GM23338 (cell line): Measurements from ENCODE around the gene EGR2. TPM values are rescaled to one million over a fixed set of nuclear protein-coding genes. Genes with fewer than 3 reads are reported as not detected.

Source experiments
- ATAC-seq: fragments of 200-7000 bp; cut with Tn5 transposase; 3 replicates; pipeline ENCODE4 v1.9.1; 2020
- DNase-seq: peaks from one replicate; pipeline ENCODE4 v3.0.0-alpha.2; 2015; ENCODE audit warnings: low spot score
- H2AFZ ChIP-seq: fragments of 200-600 bp; sonication (generic); 2 replicates; pipeline ENCODE4 v1.8.0; 2016; ENCODE audit warnings: antibody characterized with exemption, mild to moderate bottlenecking, moderate library complexity
- H3F3A ChIP-seq: fragments of 200-600 bp; sonication (generic); replicated peaks from 2 replicates; pipeline ENCODE4 v1.8.0; 2017; ENCODE audit warnings: antibody characterized with exemption, mixed run types, low read depth
- H3K27ac ChIP-seq: fragments of 200-600 bp; sonication (generic); 2 replicates; pipeline ENCODE4 v1.6.1; 2016; ENCODE audit warnings: low read depth
- H3K27me3 ChIP-seq: fragments of 200-600 bp; sonication (generic); 2 replicates; pipeline ENCODE4 v1.8.0; 2016; ENCODE audit warnings: mild to moderate bottlenecking, mixed run types, moderate library complexity; ENCODE audit not compliant: insufficient read depth
- H3K36me3 ChIP-seq: fragments of 200-600 bp; sonication (generic); 2 replicates; pipeline ENCODE4 v1.8.0; 2016; ENCODE audit warnings: mild to moderate bottlenecking; ENCODE audit not compliant: insufficient read depth
- H3K4me1 ChIP-seq: fragments of 200-600 bp; sonication (generic); 2 replicates; pipeline ENCODE4 v1.8.0; 2016; ENCODE audit warnings: mild to moderate bottlenecking, moderate library complexity; ENCODE audit not compliant: insufficient read depth
- H3K4me2 ChIP-seq: fragments of 200-600 bp; sonication (generic); 2 replicates; pipeline ENCODE4 v1.7.1; 2017; ENCODE audit warnings: mixed run types
- H3K4me3 ChIP-seq: fragments of 200-600 bp; sonication (generic); 2 replicates; pipeline ENCODE4 v1.6.1; 2016; ENCODE audit warnings: mixed run types
- H3K79me2 ChIP-seq: fragments of 200-600 bp; sonication (generic); replicated peaks from 2 replicates; pipeline ENCODE4 v1.8.0; 2017; ENCODE audit warnings: mild to moderate bottlenecking; ENCODE audit not compliant: insufficient read depth
- H3K9me2 ChIP-seq: fragments of 200-600 bp; sonication (generic); 2 replicates; pipeline ENCODE4 v1.8.0; 2017; ENCODE audit not compliant: insufficient read depth
- H4K20me1 ChIP-seq: fragments of 200-600 bp; sonication (generic); replicated peaks from 2 replicates; pipeline ENCODE4 v1.8.0; 2017; ENCODE audit warnings: mild to moderate bottlenecking; ENCODE audit not compliant: insufficient read depth
- H3K27ac Mint-ChIP-seq: 2 replicates; pipeline ENCODE4 v1.8.0; 2020; ENCODE audit warnings: inconsistent platforms, mild to moderate bottlenecking, moderate library complexity, mixed read lengths
- H3K27me3 Mint-ChIP-seq: 3 replicates; pipeline ENCODE4 v1.8.0; 2022; ENCODE audit warnings: low read depth, mild to moderate bottlenecking, moderate library complexity, mixed read lengths, inconsistent platforms; ENCODE audit not compliant: insufficient read depth, poor library complexity
- H3K36me3 Mint-ChIP-seq: 3 replicates; pipeline ENCODE4 v1.8.0; 2021; ENCODE audit warnings: low read depth, mild to moderate bottlenecking, inconsistent platforms, moderate library complexity, mixed read lengths
- H3K4me1 Mint-ChIP-seq: 3 replicates; pipeline ENCODE4 v1.8.0; 2020; ENCODE audit warnings: mild to moderate bottlenecking, inconsistent platforms, mixed read lengths
- H3K4me3 Mint-ChIP-seq: 3 replicates; pipeline ENCODE4 v1.8.0; 2021; ENCODE audit warnings: moderate library complexity, mild to moderate bottlenecking, inconsistent platforms, mixed read lengths
- H3K9me3 Mint-ChIP-seq: 3 replicates; pipeline ENCODE4 v1.8.0; 2020; ENCODE audit warnings: moderate library complexity, mild to moderate bottlenecking, inconsistent platforms, mixed read lengths
- CREB1 ChIP-seq: fragments of 250-450 bp; sonication (Bioruptor Pico); IDR thresholded peaks from 2 replicates; pipeline ENCODE4 v1.5.0; 2020; ENCODE audit warnings: low read depth, mild to moderate bottlenecking, moderate library complexity
- EZH2 ChIP-seq: fragments of 200-600 bp; sonication (generic); IDR thresholded peaks from one replicate; pipeline ENCODE4 v1.8.0; 2017; ENCODE audit warnings: antibody characterized with exemption, mild to moderate bottlenecking, low read depth; ENCODE audit not compliant: unreplicated experiment
- EZH2phosphoT487 ChIP-seq: fragments of 200-600 bp; sonication (generic); IDR thresholded peaks from one replicate; pipeline ENCODE4 v1.8.1; 2018; ENCODE audit warnings: antibody characterized with exemption; ENCODE audit not compliant: unreplicated experiment
- JUNB ChIP-seq: IDR thresholded peaks from one replicate; pipeline ENCODE4 v1.6.1; 2016; ENCODE audit warnings: antibody characterized with exemption; ENCODE audit not compliant: unreplicated experiment
- NANOG ChIP-seq: IDR thresholded peaks from 2 replicates; pipeline ENCODE4 v1.6.1; 2016; ENCODE audit warnings: antibody characterized with exemption, borderline replicate concordance
- POLR2AphosphoS5 ChIP-seq: IDR thresholded peaks from 2 replicates; pipeline ENCODE4 v1.6.1; 2016; ENCODE audit warnings: antibody characterized with exemption, low read depth
- STAT1 ChIP-seq: IDR thresholded peaks from one replicate; pipeline ENCODE4 v1.6.1; 2016; ENCODE audit warnings: antibody characterized with exemption; ENCODE audit not compliant: unreplicated experiment
- ZNF114 ChIP-seq: fragments of 250-450 bp; sonication (Bioruptor Pico); IDR thresholded peaks from 2 replicates; pipeline ENCODE4 v1.5.0; 2020; ENCODE audit warnings: mild to moderate bottlenecking, moderate library complexity
- ZNF331 ChIP-seq: fragments of 250-450 bp; sonication (Bioruptor Pico); IDR thresholded peaks from 2 replicates; pipeline ENCODE4 v1.5.0; 2020; ENCODE audit warnings: low read depth, mild to moderate bottlenecking, moderate library complexity
- polyA plus RNA-seq: library from polyadenylated mRNA; unstranded; fragments of >200 nt; fragmentation: Nextera tagmentation; extraction: Ambion mirVana; gene quantifications from 2 replicates; pipeline ENCODE4 v1.2.1, GENCODE V29; 2016
- total RNA-seq: library from RNA; depleted of rRNA; stranded (reverse); fragments of >200 nt; shearing (Covaris generic); gene quantifications from 2 replicates; pipeline ENCODE4 v1.2.3, GENCODE V29; 2014
- TF ChIP-seq, protein P1 (sequence below), 2 experiments: fragments of 200-600 bp in 1 of 2; sonication (generic) in 1 of 2; conservative IDR thresholded peaks; 2 replicates each; pipeline versions ENCODE4 v1.5.1 to v1.6.1; 2016 to 2017; ENCODE audit warnings: antibody characterized with exemption in 2 of 2, low read depth in 2 of 2, mild to moderate bottlenecking in 2 of 2, moderate library complexity in 1 of 2
- TF ChIP-seq, protein P2 (sequence below): fragments of 250-450 bp; sonication (Bioruptor Pico); IDR thresholded peaks from 2 replicates; pipeline ENCODE4 v1.5.0; 2020; ENCODE audit warnings: mild to moderate bottlenecking, moderate library complexity
- TF ChIP-seq, protein P3 (sequence below): IDR thresholded peaks from 2 replicates; pipeline ENCODE4 v1.6.1; 2016; ENCODE audit warnings: antibody characterized with exemption
- TF ChIP-seq, protein P4 (sequence below): IDR thresholded peaks from one replicate; pipeline ENCODE4 v1.6.1; 2018; ENCODE audit warnings: antibody characterized with exemption; ENCODE audit not compliant: unreplicated experiment

The EGR2 gene
- total and polyA plus RNA-seq, 2 experiments from 2014 or later = 2.3 to 3.5 TPM

DNA sequence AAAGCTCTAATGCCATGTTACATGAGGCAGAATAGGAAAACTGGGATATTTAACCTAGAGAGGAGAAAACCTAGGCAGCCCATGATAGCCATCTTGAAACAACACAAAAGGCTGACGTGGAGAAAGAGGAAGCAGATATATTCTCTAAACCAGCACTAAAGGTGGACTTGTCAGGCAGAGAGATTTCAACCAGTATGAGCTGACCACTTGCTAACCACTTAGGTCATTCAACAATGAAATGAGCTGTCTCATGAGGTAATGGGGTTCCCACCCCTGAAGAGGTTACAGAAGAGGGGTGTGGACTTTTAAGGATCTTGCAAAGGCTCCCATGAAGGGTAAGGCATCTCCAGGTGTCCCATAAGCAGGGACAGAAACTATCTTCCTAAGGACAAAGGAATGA, 26.8 kb upstream of the EGR2 start:
- no peak overlapping the region for H3K4me2 ChIP-seq
- DNase-seq = no peak

More for the DNA sequence above, 26.8 kb upstream of the EGR2 start:
- Mint-ChIP-seq H3K9me3 (no peaks in the 10 kb centered on the region; the same call in 2 of the 3 replicates), H3K36me3 (no peaks in the 10 kb centered on the region; the same call in 2 of the 3 replicates), H3K27ac (no peak overlapping the region), H3K4me1 (no peaks in the 10 kb centered on the region), H3K4me3 (no peak overlapping the region), H3K27me3 (no peaks in the 10 kb centered on the region)
- Histone ChIP-seq H3F3A (no peaks in the 10 kb centered on the region), H3K4me3 (no peak overlapping the region), H3K9me2 (0 out of 2 replicates have a peak, but pooled peaks cover 4% of the 10 kb centered on the region), H3K79me2 (no peaks in the 10 kb centered on the region), H3K27ac (no peak overlapping the region), H3K27me3 (no peaks in the 10 kb centered on the region), H3K36me3 (no peaks in the 10 kb centered on the region), H2AFZ (no peak overlapping the region), H4K20me1 (no peaks in the 10 kb centered on the region), H3K4me1 (no peaks in the 10 kb centered on the region)
- TF ChIP-seq CREB1 (CRISPR knock-in tag) = no peak
- TF ChIP-seq, protein P1, sequence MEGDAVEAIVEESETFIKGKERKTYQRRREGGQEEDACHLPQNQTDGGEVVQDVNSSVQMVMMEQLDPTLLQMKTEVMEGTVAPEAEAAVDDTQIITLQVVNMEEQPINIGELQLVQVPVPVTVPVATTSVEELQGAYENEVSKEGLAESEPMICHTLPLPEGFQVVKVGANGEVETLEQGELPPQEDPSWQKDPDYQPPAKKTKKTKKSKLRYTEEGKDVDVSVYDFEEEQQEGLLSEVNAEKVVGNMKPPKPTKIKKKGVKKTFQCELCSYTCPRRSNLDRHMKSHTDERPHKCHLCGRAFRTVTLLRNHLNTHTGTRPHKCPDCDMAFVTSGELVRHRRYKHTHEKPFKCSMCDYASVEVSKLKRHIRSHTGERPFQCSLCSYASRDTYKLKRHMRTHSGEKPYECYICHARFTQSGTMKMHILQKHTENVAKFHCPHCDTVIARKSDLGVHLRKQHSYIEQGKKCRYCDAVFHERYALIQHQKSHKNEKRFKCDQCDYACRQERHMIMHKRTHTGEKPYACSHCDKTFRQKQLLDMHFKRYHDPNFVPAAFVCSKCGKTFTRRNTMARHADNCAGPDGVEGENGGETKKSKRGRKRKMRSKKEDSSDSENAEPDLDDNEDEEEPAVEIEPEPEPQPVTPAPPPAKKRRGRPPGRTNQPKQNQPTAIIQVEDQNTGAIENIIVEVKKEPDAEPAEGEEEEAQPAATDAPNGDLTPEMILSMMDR (conservative IDR thresholded peaks at IDR 0.05; ENCODE audit: low read depth in 2 of 2) = no peak
- no peak for TF ChIP-seq NANOG
- no peak for TF ChIP-seq JUNB
- no peak for TF ChIP-seq EZH2
- no peak for TF ChIP-seq ZNF331
- TF ChIP-seq ZNF114 (CRISPR knock-in tag) = no peak
- TF ChIP-seq POLR2AphosphoS5 = no peak
- TF ChIP-seq, protein P2, sequence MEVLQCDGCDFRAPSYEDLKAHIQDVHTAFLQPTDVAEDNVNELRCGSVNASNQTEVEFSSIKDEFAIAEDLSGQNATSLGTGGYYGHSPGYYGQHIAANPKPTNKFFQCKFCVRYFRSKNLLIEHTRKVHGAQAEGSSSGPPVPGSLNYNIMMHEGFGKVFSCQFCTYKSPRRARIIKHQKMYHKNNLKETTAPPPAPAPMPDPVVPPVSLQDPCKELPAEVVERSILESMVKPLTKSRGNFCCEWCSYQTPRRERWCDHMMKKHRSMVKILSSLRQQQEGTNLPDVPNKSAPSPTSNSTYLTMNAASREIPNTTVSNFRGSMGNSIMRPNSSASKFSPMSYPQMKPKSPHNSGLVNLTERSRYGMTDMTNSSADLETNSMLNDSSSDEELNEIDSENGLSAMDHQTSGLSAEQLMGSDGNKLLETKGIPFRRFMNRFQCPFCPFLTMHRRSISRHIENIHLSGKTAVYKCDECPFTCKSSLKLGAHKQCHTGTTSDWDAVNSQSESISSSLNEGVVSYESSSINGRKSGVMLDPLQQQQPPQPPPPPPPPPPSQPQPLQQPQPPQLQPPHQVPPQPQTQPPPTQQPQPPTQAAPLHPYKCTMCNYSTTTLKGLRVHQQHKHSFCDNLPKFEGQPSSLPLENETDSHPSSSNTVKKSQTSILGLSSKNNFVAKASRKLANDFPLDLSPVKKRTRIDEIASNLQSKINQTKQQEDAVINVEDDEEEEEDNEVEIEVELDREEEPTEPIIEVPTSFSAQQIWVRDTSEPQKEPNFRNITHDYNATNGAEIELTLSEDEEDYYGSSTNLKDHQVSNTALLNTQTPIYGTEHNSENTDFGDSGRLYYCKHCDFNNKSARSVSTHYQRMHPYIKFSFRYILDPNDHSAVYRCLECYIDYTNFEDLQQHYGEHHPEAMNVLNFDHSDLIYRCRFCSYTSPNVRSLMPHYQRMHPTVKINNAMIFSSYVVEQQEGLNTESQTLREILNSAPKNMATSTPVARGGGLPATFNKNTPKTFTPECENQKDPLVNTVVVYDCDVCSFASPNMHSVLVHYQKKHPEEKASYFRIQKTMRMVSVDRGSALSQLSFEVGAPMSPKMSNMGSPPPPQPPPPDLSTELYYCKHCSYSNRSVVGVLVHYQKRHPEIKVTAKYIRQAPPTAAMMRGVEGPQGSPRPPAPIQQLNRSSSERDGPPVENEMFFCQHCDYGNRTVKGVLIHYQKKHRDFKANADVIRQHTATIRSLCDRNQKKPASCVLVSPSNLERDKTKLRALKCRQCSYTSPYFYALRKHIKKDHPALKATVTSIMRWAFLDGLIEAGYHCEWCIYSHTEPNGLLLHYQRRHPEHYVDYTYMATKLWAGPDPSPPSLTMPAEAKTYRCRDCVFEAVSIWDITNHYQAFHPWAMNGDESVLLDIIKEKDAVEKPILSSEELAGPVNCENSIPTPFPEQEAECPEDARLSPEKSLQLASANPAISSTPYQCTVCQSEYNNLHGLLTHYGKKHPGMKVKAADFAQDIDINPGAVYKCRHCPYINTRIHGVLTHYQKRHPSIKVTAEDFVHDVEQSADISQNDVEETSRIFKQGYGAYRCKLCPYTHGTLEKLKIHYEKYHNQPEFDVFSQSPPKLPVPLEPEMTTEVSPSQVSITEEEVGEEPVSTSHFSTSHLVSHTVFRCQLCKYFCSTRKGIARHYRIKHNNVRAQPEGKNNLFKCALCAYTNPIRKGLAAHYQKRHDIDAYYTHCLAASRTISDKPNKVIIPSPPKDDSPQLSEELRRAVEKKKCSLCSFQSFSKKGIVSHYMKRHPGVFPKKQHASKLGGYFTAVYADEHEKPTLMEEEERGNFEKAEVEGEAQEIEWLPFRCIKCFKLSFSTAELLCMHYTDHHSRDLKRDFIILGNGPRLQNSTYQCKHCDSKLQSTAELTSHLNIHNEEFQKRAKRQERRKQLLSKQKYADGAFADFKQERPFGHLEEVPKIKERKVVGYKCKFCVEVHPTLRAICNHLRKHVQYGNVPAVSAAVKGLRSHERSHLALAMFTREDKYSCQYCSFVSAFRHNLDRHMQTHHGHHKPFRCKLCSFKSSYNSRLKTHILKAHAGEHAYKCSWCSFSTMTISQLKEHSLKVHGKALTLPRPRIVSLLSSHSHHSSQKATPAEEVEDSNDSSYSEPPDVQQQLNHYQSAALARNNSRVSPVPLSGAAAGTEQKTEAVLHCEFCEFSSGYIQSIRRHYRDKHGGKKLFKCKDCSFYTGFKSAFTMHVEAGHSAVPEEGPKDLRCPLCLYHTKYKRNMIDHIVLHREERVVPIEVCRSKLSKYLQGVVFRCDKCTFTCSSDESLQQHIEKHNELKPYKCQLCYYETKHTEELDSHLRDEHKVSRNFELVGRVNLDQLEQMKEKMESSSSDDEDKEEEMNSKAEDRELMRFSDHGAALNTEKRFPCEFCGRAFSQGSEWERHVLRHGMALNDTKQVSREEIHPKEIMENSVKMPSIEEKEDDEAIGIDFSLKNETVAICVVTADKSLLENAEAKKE (CRISPR knock-in tag) = no peak
- TF ChIP-seq, protein P3, sequence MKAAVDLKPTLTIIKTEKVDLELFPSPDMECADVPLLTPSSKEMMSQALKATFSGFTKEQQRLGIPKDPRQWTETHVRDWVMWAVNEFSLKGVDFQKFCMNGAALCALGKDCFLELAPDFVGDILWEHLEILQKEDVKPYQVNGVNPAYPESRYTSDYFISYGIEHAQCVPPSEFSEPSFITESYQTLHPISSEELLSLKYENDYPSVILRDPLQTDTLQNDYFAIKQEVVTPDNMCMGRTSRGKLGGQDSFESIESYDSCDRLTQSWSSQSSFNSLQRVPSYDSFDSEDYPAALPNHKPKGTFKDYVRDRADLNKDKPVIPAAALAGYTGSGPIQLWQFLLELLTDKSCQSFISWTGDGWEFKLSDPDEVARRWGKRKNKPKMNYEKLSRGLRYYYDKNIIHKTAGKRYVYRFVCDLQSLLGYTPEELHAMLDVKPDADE = no peak
- no peak for TF ChIP-seq STAT1
- no peak for TF ChIP-seq EZH2phosphoT487
- TF ChIP-seq, protein P4, sequence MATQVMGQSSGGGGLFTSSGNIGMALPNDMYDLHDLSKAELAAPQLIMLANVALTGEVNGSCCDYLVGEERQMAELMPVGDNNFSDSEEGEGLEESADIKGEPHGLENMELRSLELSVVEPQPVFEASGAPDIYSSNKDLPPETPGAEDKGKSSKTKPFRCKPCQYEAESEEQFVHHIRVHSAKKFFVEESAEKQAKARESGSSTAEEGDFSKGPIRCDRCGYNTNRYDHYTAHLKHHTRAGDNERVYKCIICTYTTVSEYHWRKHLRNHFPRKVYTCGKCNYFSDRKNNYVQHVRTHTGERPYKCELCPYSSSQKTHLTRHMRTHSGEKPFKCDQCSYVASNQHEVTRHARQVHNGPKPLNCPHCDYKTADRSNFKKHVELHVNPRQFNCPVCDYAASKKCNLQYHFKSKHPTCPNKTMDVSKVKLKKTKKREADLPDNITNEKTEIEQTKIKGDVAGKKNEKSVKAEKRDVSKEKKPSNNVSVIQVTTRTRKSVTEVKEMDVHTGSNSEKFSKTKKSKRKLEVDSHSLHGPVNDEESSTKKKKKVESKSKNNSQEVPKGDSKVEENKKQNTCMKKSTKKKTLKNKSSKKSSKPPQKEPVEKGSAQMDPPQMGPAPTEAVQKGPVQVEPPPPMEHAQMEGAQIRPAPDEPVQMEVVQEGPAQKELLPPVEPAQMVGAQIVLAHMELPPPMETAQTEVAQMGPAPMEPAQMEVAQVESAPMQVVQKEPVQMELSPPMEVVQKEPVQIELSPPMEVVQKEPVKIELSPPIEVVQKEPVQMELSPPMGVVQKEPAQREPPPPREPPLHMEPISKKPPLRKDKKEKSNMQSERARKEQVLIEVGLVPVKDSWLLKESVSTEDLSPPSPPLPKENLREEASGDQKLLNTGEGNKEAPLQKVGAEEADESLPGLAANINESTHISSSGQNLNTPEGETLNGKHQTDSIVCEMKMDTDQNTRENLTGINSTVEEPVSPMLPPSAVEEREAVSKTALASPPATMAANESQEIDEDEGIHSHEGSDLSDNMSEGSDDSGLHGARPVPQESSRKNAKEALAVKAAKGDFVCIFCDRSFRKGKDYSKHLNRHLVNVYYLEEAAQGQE = no peak
- ATAC-seq = no peak
